HL-60 (cell line): Measurements from ENCODE around the gene NPC1.

Experiments
- DNase-seq, 2 experiments: peaks; one replicate each; pipeline ENCODE4 v3.0.0-alpha.2; 2010 to 2020; ENCODE audit warnings: low read depth in 1 of 2, low spot score in 1 of 2
- H3K27ac ChIP-seq: fragments of 250-450 bp; sonication (Bioruptor Pico); replicated peaks from 2 replicates; pipeline ENCODE4 v1.5.1; 2020; ENCODE audit warnings: mild to moderate bottlenecking, moderate library complexity
- H3K27me3 ChIP-seq: fragments of 250-450 bp; sonication (Bioruptor Pico); 2 replicates; pipeline ENCODE4 v1.5.1; 2021; ENCODE audit warnings: mild to moderate bottlenecking, moderate library complexity; ENCODE audit not compliant: insufficient read depth, poor library complexity, severe bottlenecking
- H3K4me3 ChIP-seq: replicated peaks from 2 replicates; pipeline ENCODE4 v1.5.1; 2011; ENCODE audit warnings: mild to moderate bottlenecking, control low read depth, low read length; ENCODE audit not compliant: insufficient read depth
- GABPA ChIP-seq: IDR thresholded peaks from 2 replicates; pipeline ENCODE4 v1.6.1; 2012; ENCODE audit warnings: low read depth
- POLR2AphosphoS5 ChIP-seq: IDR thresholded peaks from 2 replicates; pipeline ENCODE4 v1.6.1; 2012; ENCODE audit warnings: low read depth
- SPI1 ChIP-seq: IDR thresholded peaks from 2 replicates; pipeline ENCODE4 v1.6.1; 2012; ENCODE audit warnings: low read depth, mild to moderate bottlenecking, borderline replicate concordance
- TF ChIP-seq, protein P1 (sequence below): IDR thresholded peaks from one replicate; pipeline ENCODE4 v1.5.1; 2011; ENCODE audit warnings: low read length, control low read depth, inconsistent platforms; ENCODE audit not compliant: insufficient read depth
- TF ChIP-seq, protein P2 (sequence below): IDR thresholded peaks from 2 replicates; pipeline ENCODE4 v1.6.1; 2012; ENCODE audit warnings: low read depth; ENCODE audit not compliant: insufficient replicate concordance

NPC1 gene

DNA sequence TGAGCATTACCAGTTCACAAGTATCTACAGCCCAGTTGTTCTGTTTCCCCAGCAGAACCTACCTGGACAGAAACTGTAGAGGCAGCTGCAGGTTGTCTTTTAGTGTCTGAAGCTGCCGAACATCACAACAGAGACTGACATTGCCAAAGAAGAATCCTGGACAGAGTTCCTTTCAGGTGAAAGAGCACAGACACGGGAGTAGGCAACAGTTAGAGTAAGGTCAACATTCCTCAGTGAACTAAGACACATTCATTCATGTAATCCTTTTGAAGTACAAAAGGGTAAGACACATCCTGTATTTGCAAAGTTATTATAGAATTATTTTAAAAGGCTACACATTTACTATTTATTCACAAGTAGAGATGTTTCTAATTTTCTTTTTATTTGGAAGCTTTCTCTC lies 14.3 kb downstream of the NPC1 start:
- Histone ChIP-seq H3K27me3 (no peaks in the 10 kb centered on the region), H3K27ac (no peak overlapping the region), H3K4me3 (no peak overlapping the region)
- TF ChIP-seq SPI1 (no peak), GABPA (no peak), POLR2AphosphoS5 (no peak)
- TF ChIP-seq, protein P1, sequence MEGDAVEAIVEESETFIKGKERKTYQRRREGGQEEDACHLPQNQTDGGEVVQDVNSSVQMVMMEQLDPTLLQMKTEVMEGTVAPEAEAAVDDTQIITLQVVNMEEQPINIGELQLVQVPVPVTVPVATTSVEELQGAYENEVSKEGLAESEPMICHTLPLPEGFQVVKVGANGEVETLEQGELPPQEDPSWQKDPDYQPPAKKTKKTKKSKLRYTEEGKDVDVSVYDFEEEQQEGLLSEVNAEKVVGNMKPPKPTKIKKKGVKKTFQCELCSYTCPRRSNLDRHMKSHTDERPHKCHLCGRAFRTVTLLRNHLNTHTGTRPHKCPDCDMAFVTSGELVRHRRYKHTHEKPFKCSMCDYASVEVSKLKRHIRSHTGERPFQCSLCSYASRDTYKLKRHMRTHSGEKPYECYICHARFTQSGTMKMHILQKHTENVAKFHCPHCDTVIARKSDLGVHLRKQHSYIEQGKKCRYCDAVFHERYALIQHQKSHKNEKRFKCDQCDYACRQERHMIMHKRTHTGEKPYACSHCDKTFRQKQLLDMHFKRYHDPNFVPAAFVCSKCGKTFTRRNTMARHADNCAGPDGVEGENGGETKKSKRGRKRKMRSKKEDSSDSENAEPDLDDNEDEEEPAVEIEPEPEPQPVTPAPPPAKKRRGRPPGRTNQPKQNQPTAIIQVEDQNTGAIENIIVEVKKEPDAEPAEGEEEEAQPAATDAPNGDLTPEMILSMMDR, result no peak
- TF ChIP-seq, protein P2, sequence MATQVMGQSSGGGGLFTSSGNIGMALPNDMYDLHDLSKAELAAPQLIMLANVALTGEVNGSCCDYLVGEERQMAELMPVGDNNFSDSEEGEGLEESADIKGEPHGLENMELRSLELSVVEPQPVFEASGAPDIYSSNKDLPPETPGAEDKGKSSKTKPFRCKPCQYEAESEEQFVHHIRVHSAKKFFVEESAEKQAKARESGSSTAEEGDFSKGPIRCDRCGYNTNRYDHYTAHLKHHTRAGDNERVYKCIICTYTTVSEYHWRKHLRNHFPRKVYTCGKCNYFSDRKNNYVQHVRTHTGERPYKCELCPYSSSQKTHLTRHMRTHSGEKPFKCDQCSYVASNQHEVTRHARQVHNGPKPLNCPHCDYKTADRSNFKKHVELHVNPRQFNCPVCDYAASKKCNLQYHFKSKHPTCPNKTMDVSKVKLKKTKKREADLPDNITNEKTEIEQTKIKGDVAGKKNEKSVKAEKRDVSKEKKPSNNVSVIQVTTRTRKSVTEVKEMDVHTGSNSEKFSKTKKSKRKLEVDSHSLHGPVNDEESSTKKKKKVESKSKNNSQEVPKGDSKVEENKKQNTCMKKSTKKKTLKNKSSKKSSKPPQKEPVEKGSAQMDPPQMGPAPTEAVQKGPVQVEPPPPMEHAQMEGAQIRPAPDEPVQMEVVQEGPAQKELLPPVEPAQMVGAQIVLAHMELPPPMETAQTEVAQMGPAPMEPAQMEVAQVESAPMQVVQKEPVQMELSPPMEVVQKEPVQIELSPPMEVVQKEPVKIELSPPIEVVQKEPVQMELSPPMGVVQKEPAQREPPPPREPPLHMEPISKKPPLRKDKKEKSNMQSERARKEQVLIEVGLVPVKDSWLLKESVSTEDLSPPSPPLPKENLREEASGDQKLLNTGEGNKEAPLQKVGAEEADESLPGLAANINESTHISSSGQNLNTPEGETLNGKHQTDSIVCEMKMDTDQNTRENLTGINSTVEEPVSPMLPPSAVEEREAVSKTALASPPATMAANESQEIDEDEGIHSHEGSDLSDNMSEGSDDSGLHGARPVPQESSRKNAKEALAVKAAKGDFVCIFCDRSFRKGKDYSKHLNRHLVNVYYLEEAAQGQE, result no peak
- no peak for DNase-seq

DNA sequence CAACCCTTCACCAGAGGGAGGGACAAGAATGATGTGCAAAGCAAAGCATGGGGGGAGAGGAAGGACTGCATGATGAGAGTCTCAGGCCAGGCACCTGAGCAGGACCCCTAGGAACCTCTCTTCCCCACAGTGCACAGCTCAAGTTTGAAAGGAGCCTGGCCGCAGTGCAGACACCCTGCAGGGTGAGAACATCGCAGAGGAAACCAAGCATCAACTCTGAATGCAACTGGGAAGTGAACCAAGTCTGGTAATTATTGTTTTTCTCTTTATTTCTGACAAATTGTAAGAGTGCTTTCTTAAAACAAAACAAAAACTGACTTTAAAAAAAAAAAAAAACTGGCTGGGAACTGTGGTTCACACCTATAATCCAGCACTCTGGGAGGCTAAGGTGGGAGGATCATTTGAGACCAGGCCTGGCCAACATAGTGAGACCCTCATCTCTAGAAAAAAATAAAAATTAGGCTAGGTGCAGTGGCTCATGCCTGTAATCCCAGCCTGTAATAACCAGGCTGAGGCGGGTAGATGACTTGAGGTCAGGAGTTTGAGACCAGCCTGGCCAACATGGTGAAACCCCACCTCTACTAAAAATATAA lies 15.3 kb downstream of the NPC1 start:
- no peaks in the 10 kb centered on the region for H3K27me3 ChIP-seq
- TF ChIP-seq SPI1 (no peak), GABPA (no peak), POLR2AphosphoS5 (no peak)
- TF ChIP-seq, protein P2, result no peak
- TF ChIP-seq, protein P1, result no peak
- no peak for DNase-seq
- H3K4me3 ChIP-seq, result no peak overlapping the region
- no peak overlapping the region for H3K27ac ChIP-seq

- DNase-seq, result no peak
- Histone ChIP-seq H3K4me3 (no peak overlapping the region), H3K27ac (no peak overlapping the region), H3K27me3 (no peaks in the 10 kb centered on the region)
- TF ChIP-seq POLR2AphosphoS5, result no peak
- TF ChIP-seq GABPA, result no peak
- TF ChIP-seq, protein P2, result no peak
- TF ChIP-seq, protein P1, result no peak
- no peak for TF ChIP-seq SPI1
These were observed 16.8 kb downstream of the NPC1 start for GRCh38 chr18:23569299-23570063.
